Effector memory CD8-positive, alpha-beta T cell (primary cell): ENCODE measurements around the gene PRSS53.
A peak's percentile ranks its signal among the peaks of the same experiment; 100 is the strongest.

Source experiments
- ATAC-seq: fragments of 150-1000 bp; cut with Tn5 transposase; replicated peaks from 2 replicates; pipeline ENCODE4 v1.10.0; 2021; ENCODE audit warnings: mild to moderate bottlenecking, moderate library complexity
- DNase-seq, 3 experiments: peaks; one replicate each; pipeline ENCODE4 v3.0.0; 2021
- H3K27ac Mint-ChIP-seq, 2 donors: one replicate each; pipeline ENCODE4 v1.8.0; 2022; ENCODE audit warnings: mild to moderate bottlenecking in 2 of 2, mixed read lengths in 2 of 2, moderate library complexity in 2 of 2
- H3K27me3 Mint-ChIP-seq, 2 donors: one replicate each; pipeline ENCODE4 v1.8.0; 2022; ENCODE audit warnings: mixed read lengths in 2 of 2
- H3K36me3 Mint-ChIP-seq: one replicate; pipeline ENCODE4 v1.8.0; 2022; ENCODE audit warnings: mild to moderate bottlenecking, moderate library complexity, mixed read lengths; ENCODE audit not compliant: insufficient read depth
- H3K4me1 Mint-ChIP-seq, 2 donors: one replicate each; pipeline ENCODE4 v1.8.0; 2022; ENCODE audit warnings: low read depth in 2 of 2, mixed read lengths in 2 of 2
- H3K4me3 Mint-ChIP-seq, 2 donors: one replicate each; pipeline ENCODE4 v1.8.0; 2022; ENCODE audit warnings: mild to moderate bottlenecking in 2 of 2, mixed read lengths in 2 of 2, moderate library complexity in 2 of 2
- H3K9me3 Mint-ChIP-seq, 2 donors: one replicate each; pipeline ENCODE4 v1.8.0; 2022; ENCODE audit warnings: mixed read lengths in 2 of 2

PRSS53 gene

DNA sequence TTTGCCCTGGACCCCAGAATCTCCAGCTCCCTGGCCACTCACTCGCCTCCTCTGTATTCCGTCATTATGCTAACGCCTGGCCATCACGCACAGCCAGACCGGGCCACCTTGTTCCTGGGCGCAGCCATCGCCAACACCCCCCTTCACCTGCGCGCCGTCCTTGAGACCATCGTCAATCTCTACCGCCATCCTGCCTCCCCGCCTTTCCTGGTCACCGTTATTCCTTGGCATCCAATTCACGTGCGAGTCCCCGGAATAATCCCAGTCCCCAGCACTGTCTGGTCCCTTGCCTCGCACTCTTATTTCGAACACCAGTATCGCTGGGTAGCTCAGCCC, 5.3 kb upstream of the PRSS53 start:
- Mint-ChIP-seq H3K9me3 (no peaks in the 10 kb centered on the region), H3K4me1 (peaks cover 18 to 23% of the 10 kb centered on the region in 2 donors), H3K27ac (peak overlapping the region; percentile 39 to 87), H3K4me3 (peak overlapping the region; percentile 86 to 98), H3K36me3 (peaks cover 40% of the 10 kb centered on the region), H3K27me3 (no peaks in the 10 kb centered on the region)
- DNase-seq: no peak
- ATAC-seq: no peak

DNA sequence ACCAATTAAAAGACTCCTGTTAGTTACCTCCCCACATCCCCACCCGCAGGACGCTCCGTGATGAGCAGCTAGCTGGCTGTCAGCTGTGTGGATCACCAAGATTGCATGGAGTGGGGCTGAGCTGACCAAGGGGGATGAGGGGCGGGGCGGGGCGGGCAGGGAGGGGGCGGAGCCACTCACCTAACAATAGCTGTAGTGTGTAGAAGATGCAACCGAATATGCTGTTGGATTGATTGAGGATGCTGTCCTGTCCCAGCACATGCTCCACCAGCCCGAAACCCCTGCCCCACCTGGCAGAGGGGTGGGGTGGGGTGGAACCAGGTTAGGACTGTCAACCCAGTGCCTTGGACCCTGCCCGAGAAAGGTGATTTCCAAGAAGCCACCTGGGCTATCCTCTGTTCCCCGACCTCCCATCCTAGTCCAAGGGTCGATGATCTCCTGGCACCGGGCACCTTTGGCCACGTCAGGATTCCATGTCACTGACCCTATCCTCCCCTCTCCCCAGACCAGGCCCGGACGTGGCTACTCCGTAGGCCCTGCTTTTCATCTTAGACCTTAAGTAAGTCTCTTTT, 4.5 kb upstream of the PRSS53 start:
- DNase-seq (no peak), ATAC-seq (no peak)
- H3K4me1 Mint-ChIP-seq: peaks cover 18 to 23% of the 10 kb centered on the region in 2 donors
- H3K9me3 Mint-ChIP-seq: no peaks in the 10 kb centered on the region
- H3K4me3 Mint-ChIP-seq: peak overlapping the region; percentile 10 to 98
- H3K27ac Mint-ChIP-seq: no peak overlapping the region
- no peaks in the 10 kb centered on the region for H3K27me3 Mint-ChIP-seq
- peaks cover 39% of the 10 kb centered on the region for H3K36me3 Mint-ChIP-seq

GRCh38 chr16:31092330-31092729, 3.6 kb upstream of the PRSS53 start:
- H3K4me1 Mint-ChIP-seq: peaks cover 18 to 23% of the 10 kb centered on the region in 2 donors
- no peaks in the 10 kb centered on the region for H3K9me3 Mint-ChIP-seq
- peaks cover 37% of the 10 kb centered on the region for H3K36me3 Mint-ChIP-seq
- no peak overlapping the region for H3K27ac Mint-ChIP-seq
- no peak for DNase-seq
- peak overlapping the region; percentile 41 to 98 for H3K4me3 Mint-ChIP-seq
- no peak for ATAC-seq
- H3K27me3 Mint-ChIP-seq: no peaks in the 10 kb centered on the region

- H3K9me3 Mint-ChIP-seq: no peaks in the 10 kb centered on the region
- H3K4me3 Mint-ChIP-seq: no peak overlapping the region
- DNase-seq: no peak
- peaks cover 15 to 25% of the 10 kb centered on the region in 2 donors for H3K4me1 Mint-ChIP-seq
- H3K36me3 Mint-ChIP-seq: peaks cover 39% of the 10 kb centered on the region
- H3K27ac Mint-ChIP-seq: no peak overlapping the region
- no peak for ATAC-seq
- H3K27me3 Mint-ChIP-seq: no peaks in the 10 kb centered on the region
Observed at GRCh38 chr16:31090540-31090939, 1.8 kb upstream of the PRSS53 start.

GRCh38 chr16:31089199-31089598, 456 bp upstream of the PRSS53 start:
- Mint-ChIP-seq H3K27ac (peak overlapping the region in 1 of 2 donors; percentile 32), H3K4me3 (no peak overlapping the region), H3K9me3 (no peaks in the 10 kb centered on the region), H3K4me1 (peaks cover 14 to 20% of the 10 kb centered on the region in 2 donors), H3K36me3 (peaks cover 25% of the 10 kb centered on the region), H3K27me3 (no peaks in the 10 kb centered on the region)
- ATAC-seq (no peak), DNase-seq (no peak)

- H3K27me3 Mint-ChIP-seq: no peaks in the 10 kb centered on the region
- H3K36me3 Mint-ChIP-seq: peaks cover 19% of the 10 kb centered on the region
- H3K4me1 Mint-ChIP-seq: peaks cover 6 to 17% of the 10 kb centered on the region in 2 donors
- no peak overlapping the region for H3K27ac Mint-ChIP-seq
- DNase-seq (no peak), ATAC-seq (no peak)
- H3K4me3 Mint-ChIP-seq: no peak overlapping the region
- H3K9me3 Mint-ChIP-seq: no peaks in the 10 kb centered on the region
Observed at GRCh38 chr16:31087971-31088370, 772 bp downstream of the PRSS53 start.

GRCh38 chr16:31087481-31087880, 1.3 kb downstream of the PRSS53 start:
- Mint-ChIP-seq H3K4me3 (no peak overlapping the region), H3K27ac (no peak overlapping the region), H3K36me3 (peaks cover 15% of the 10 kb centered on the region)

DNA sequence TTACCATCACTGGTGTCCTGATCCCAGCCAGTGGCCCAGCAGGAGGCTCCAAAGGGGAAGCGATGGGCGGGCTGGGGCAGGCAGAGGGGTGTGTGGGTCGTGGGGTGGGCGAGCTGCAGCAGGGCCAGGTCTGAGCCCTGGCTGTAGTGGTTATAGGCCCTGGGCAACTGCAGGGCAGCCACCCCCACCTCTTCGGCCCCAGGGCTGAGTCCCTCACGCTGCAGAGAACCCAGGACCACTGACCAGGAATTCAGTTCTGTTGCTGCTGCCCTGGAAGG, 2.2 kb downstream of the PRSS53 start:
- no peaks in the 10 kb centered on the region for H3K9me3 Mint-ChIP-seq
- peaks cover 11 to 18% of the 10 kb centered on the region in 2 donors for H3K4me1 Mint-ChIP-seq
- no peak overlapping the region for H3K4me3 Mint-ChIP-seq
- no peak for DNase-seq
- H3K36me3 Mint-ChIP-seq: peaks cover 14% of the 10 kb centered on the region
- ATAC-seq: no peak
- H3K27me3 Mint-ChIP-seq: no peaks in the 10 kb centered on the region
- H3K27ac Mint-ChIP-seq: peak overlapping the region in 1 of 2 donors; percentile 55

More at GRCh38 chr16:31087481-31087880, 1.3 kb downstream of the PRSS53 start:
- Mint-ChIP-seq H3K9me3 (no peaks in the 10 kb centered on the region), H3K27me3 (no peaks in the 10 kb centered on the region), H3K4me1 (peaks cover 6 to 15% of the 10 kb centered on the region in 2 donors)
- ATAC-seq (no peak), DNase-seq (no peak)

- ATAC-seq: no peak
- no peak overlapping the region for H3K4me3 Mint-ChIP-seq
- H3K9me3 Mint-ChIP-seq: no peaks in the 10 kb centered on the region
- H3K27ac Mint-ChIP-seq: peak overlapping the region in 1 of 2 donors; percentile 55
- no peak for DNase-seq
- H3K36me3 Mint-ChIP-seq: peaks cover 17% of the 10 kb centered on the region
- peaks cover 11 to 18% of the 10 kb centered on the region in 2 donors for H3K4me1 Mint-ChIP-seq
- no peaks in the 10 kb centered on the region for H3K27me3 Mint-ChIP-seq
Observed at GRCh38 chr16:31085873-31086628, 2.7 kb downstream of the PRSS53 start.

- ATAC-seq: no peak
- no peak overlapping the region for H3K4me3 Mint-ChIP-seq
- H3K27ac Mint-ChIP-seq: peak overlapping the region; percentile 23 to 51
- H3K9me3 Mint-ChIP-seq: no peaks in the 10 kb centered on the region
- peaks cover 12 to 19% of the 10 kb centered on the region in 2 donors for H3K4me1 Mint-ChIP-seq
- no peaks in the 10 kb centered on the region for H3K27me3 Mint-ChIP-seq
- DNase-seq: no peak
- H3K36me3 Mint-ChIP-seq: peaks cover 20% of the 10 kb centered on the region
Observed at GRCh38 chr16:31085411-31085810, 3.3 kb downstream of the PRSS53 start.

DNA sequence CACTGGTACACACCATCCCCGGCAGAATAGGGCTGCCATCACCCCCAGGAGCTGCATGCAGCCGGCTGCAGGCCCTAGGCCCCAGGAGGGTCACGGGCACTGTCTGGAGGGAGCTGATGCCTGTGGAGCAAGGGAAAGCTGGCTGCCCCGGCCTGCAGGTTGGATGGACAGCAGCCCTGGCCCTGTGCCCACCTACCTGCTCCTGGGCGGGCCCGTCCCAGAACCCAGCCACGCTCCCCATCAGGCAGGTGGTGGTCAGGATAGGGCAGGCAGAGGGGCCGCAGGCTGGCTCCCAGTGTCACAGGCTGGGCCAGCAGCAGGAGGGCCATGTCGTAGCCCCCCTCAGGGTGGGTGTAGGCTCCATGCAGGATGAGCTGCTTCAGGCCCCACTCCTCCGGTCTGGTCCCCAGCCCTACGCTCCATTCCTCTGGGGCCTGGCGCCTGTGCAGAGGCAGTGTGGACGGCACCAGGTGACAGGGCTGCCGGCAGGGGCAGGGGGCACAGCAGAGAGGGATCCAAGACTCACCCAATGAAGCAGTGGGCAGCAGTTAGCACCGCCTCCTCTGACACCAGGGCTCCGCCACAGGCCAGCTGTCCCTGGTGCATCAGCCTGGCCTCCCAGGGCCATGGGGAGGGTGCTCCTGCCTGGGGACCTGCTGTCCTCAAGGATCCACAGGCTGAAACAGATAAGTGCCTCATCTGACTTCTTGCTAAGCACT, 4.0 kb downstream of the PRSS53 start:
- H3K27me3 Mint-ChIP-seq: no peaks in the 10 kb centered on the region
- ATAC-seq: no peak
- H3K9me3 Mint-ChIP-seq: no peaks in the 10 kb centered on the region
- no peak for DNase-seq
- H3K36me3 Mint-ChIP-seq: peaks cover 24% of the 10 kb centered on the region
- peak overlapping the region; percentile 23 to 51 for H3K27ac Mint-ChIP-seq
- no peak overlapping the region for H3K4me3 Mint-ChIP-seq
- peaks cover 14 to 22% of the 10 kb centered on the region in 2 donors for H3K4me1 Mint-ChIP-seq

DNA sequence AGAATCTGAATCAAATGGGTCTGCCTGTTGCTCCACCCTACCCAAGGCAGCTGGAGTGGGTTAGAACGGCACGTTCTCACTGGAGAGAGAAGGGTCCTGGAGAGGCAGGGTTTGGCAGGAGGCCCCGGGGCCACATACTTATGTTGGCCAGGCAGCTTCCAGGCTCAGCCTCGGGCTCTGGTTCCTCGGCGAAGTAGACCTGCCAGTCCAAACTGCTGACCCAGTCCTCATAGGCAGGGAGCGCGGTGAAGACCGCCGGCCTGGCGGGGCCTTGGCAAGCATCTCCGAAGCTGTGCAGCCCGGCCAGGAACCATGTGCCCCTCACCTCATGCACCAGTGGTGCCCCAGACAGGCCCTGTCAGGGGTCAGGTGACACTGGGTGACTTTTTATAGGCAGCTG, 4.8 kb downstream of the PRSS53 start:
- no peaks in the 10 kb centered on the region for H3K9me3 Mint-ChIP-seq
- H3K36me3 Mint-ChIP-seq: peaks cover 27% of the 10 kb centered on the region
- H3K27ac Mint-ChIP-seq: no peak overlapping the region
- DNase-seq: no peak
- no peak for ATAC-seq
- H3K27me3 Mint-ChIP-seq: no peaks in the 10 kb centered on the region
- H3K4me1 Mint-ChIP-seq: peaks cover 15 to 27% of the 10 kb centered on the region in 2 donors
- H3K4me3 Mint-ChIP-seq: no peak overlapping the region

- H3K27ac Mint-ChIP-seq: peak overlapping the region in 1 of 2 donors; percentile 49
- H3K4me3 Mint-ChIP-seq: no peak overlapping the region
- no peaks in the 10 kb centered on the region for H3K27me3 Mint-ChIP-seq
- ATAC-seq (no peak), DNase-seq (no peak)
- peaks cover 27% of the 10 kb centered on the region for H3K36me3 Mint-ChIP-seq
- H3K4me1 Mint-ChIP-seq: peaks cover 17 to 31% of the 10 kb centered on the region in 2 donors
- H3K9me3 Mint-ChIP-seq: no peaks in the 10 kb centered on the region
Observed at GRCh38 chr16:31083556-31083955, 5.2 kb downstream of the PRSS53 start.

- Mint-ChIP-seq H3K36me3 (peaks cover 31% of the 10 kb centered on the region), H3K27ac (peak overlapping the region in 1 of 2 donors; percentile 49), H3K27me3 (no peaks in the 10 kb centered on the region), H3K4me1 (peaks cover 21 to 32% of the 10 kb centered on the region in 2 donors), H3K9me3 (no peaks in the 10 kb centered on the region), H3K4me3 (no peak overlapping the region)
- DNase-seq: no peak
- ATAC-seq: no peak
Observed at GRCh38 chr16:31083081-31083480, 5.7 kb downstream of the PRSS53 start.
